ENCODE data around the gene TK2.
A peak's percentile ranks its signal among the peaks of the same experiment; 100 is the strongest.

Gene TK2

GRCh38 chr16:66478733-66479511, 71.0 kb downstream of the TK2 start:
- H3K27ac ChIP-seq (ENCODE audit: low read depth, low read length), result no peak overlapping the region
- H3K27me3 ChIP-seq (ENCODE audit: low read length), result no peaks in the 10 kb centered on the region
- H3K9me2 ChIP-seq (replicated peaks; ENCODE audit: insufficient read depth, low read length), result no peaks in the 10 kb centered on the region
- peak overlapping the region; percentile 10; the same call in 1 of the 2 replicates for H3K9ac ChIP-seq (ENCODE audit: low read length)
- H3K36me3 ChIP-seq (ENCODE audit: low read length), result no peaks in the 10 kb centered on the region
- no peaks in the 10 kb centered on the region for H4K20me1 ChIP-seq (ENCODE audit: low read depth, low read length)
- peak overlapping the region; percentile 96 for H2AFZ ChIP-seq (ENCODE audit: low read depth, low read length, severe bottlenecking)
- H3K79me2 ChIP-seq (ENCODE audit: insufficient read depth, low read length), result no peaks in the 10 kb centered on the region
- no peak for TF ChIP-seq EZH2phosphoT487 (conservative IDR thresholded peaks at IDR 0.05; ENCODE audit: low read length)
- peak; percentile 47 for TF ChIP-seq CTCF (IDR thresholded peaks at IDR 0.05; ENCODE audit: insufficient read depth, low read length, poor library complexity, severe bottlenecking)
- H3K9me3 ChIP-seq (ENCODE audit: insufficient read depth, low read length), result no peaks in the 10 kb centered on the region
- H3F3A ChIP-seq (ENCODE audit: insufficient read depth), result no peaks in the 10 kb centered on the region
- no peak overlapping the region for H3K4me2 ChIP-seq (ENCODE audit: low read depth, low read length, poor library complexity, severe bottlenecking)
- H3K4me3 ChIP-seq (ENCODE audit: insufficient read depth, low read length, poor library complexity, severe bottlenecking), result no peak overlapping the region

GRCh38 chr16:66477028-66477515, 72.8 kb downstream of the TK2 start:
- no peaks in the 10 kb centered on the region for H4K20me1 ChIP-seq (ENCODE audit: low read depth, low read length)
- H3K9me3 ChIP-seq (ENCODE audit: insufficient read depth, low read length), result no peaks in the 10 kb centered on the region
- no peak overlapping the region for H3K4me3 ChIP-seq (ENCODE audit: insufficient read depth, low read length, poor library complexity, severe bottlenecking)
- H3K27me3 ChIP-seq (ENCODE audit: low read length), result no peaks in the 10 kb centered on the region
- no peaks in the 10 kb centered on the region for H3K36me3 ChIP-seq (ENCODE audit: low read length)
- no peaks in the 10 kb centered on the region for H3K79me2 ChIP-seq (ENCODE audit: insufficient read depth, low read length)
- H3K9me2 ChIP-seq (replicated peaks; ENCODE audit: insufficient read depth, low read length), result no peaks in the 10 kb centered on the region
- H3F3A ChIP-seq (ENCODE audit: insufficient read depth), result no peaks in the 10 kb centered on the region
- no peak for TF ChIP-seq EZH2phosphoT487 (conservative IDR thresholded peaks at IDR 0.05; ENCODE audit: low read length)
- TF ChIP-seq CTCF (IDR thresholded peaks at IDR 0.05; ENCODE audit: insufficient read depth, low read length, poor library complexity, severe bottlenecking), result no peak
- H3K9ac ChIP-seq (ENCODE audit: low read length), result no peak overlapping the region
- H3K27ac ChIP-seq (ENCODE audit: low read depth, low read length), result no peak overlapping the region
- no peak overlapping the region for H2AFZ ChIP-seq (ENCODE audit: low read depth, low read length, severe bottlenecking)
- no peak overlapping the region for H3K4me2 ChIP-seq (ENCODE audit: low read depth, low read length, poor library complexity, severe bottlenecking)

GRCh38 chr16:66476328-66477027, 73.4 kb downstream of the TK2 start:
- Histone ChIP-seq H4K20me1 (ENCODE audit: low read depth, low read length) (no peaks in the 10 kb centered on the region), H2AFZ (ENCODE audit: low read depth, low read length, severe bottlenecking) (no peak overlapping the region), H3K4me2 (ENCODE audit: low read depth, low read length, poor library complexity, severe bottlenecking) (no peak overlapping the region), H3K36me3 (ENCODE audit: low read length) (no peaks in the 10 kb centered on the region), H3K27ac (ENCODE audit: low read depth, low read length) (no peak overlapping the region), H3K79me2 (ENCODE audit: insufficient read depth, low read length) (no peaks in the 10 kb centered on the region), H3K9me2 (replicated peaks; ENCODE audit: insufficient read depth, low read length) (no peaks in the 10 kb centered on the region), H3K4me3 (ENCODE audit: insufficient read depth, low read length, poor library complexity, severe bottlenecking) (no peak overlapping the region), H3K9me3 (ENCODE audit: insufficient read depth, low read length) (no peaks in the 10 kb centered on the region), H3K27me3 (ENCODE audit: low read length) (no peaks in the 10 kb centered on the region), H3K9ac (ENCODE audit: low read length) (no peak overlapping the region), H3F3A (ENCODE audit: insufficient read depth) (no peaks in the 10 kb centered on the region)
- TF ChIP-seq EZH2phosphoT487 (conservative IDR thresholded peaks at IDR 0.05; ENCODE audit: low read length) (no peak), CTCF (IDR thresholded peaks at IDR 0.05; ENCODE audit: insufficient read depth, low read length, poor library complexity, severe bottlenecking) (no peak)
